HPDE6-E6E7 (cell line): Measurements from ENCODE around the gene SEMA3B.
"Not testable (repeated sequence)": the region's sequence is repeated elsewhere in the genome, so short reads cannot be mapped to it uniquely, and the experiment has no call there.

ENCODE experiments used
- DNase-seq: peaks from one replicate; pipeline ENCODE4 v3.0.0; 2011; ENCODE audit warnings: missing footprints; ENCODE audit errors: extremely low spot score

The SEMA3B gene

GRCh38 chr3:50268703-50269451 lies at the start of gene SEMA3B:
Gene SEMA3B (plus strand): TSS chr3:50269147. CDS start chr3:50269241, 94 bp downstream.
- peak; percentile 58 for DNase-seq

GRCh38 chr3:50219285-50219684 lies 49.7 kb upstream of the SEMA3B start:
- no peak for DNase-seq

GRCh38 chr3:50220109-50220508 lies 48.8 kb upstream of the SEMA3B start:
- DNase-seq = no peak

- no peak for DNase-seq
These were observed 47.9 kb upstream of the SEMA3B start for GRCh38 chr3:50221051-50221410.

- DNase-seq = no peak
These were observed 47.4 kb upstream of the SEMA3B start for GRCh38 chr3:50221411-50222168.

- DNase-seq = no peak
These were observed 46.8 kb upstream of the SEMA3B start for GRCh38 chr3:50222169-50222528.

- DNase-seq = no peak
These were observed 44.3 kb upstream of the SEMA3B start for GRCh38 chr3:50224639-50225038.

- no peak for DNase-seq
These were observed 42.0 kb upstream of the SEMA3B start for GRCh38 chr3:50226888-50227389.

GRCh38 chr3:50227390-50228183 lies 41.4 kb upstream of the SEMA3B start:
- DNase-seq = no peak

- not testable (repeated sequence) for DNase-seq
These were observed 40.7 kb upstream of the SEMA3B start for GRCh38 chr3:50228184-50228763.

GRCh38 chr3:50229490-50229889 lies 39.5 kb upstream of the SEMA3B start:
- no peak for DNase-seq

- no peak for DNase-seq
These were observed 38.7 kb upstream of the SEMA3B start for GRCh38 chr3:50230104-50230793.

- DNase-seq = no peak
These were observed 38.2 kb upstream of the SEMA3B start for GRCh38 chr3:50230794-50231125.

GRCh38 chr3:50231581-50231980 lies 37.4 kb upstream of the SEMA3B start:
- no peak for DNase-seq

GRCh38 chr3:50232303-50232702 lies 36.6 kb upstream of the SEMA3B start:
- no peak for DNase-seq

GRCh38 chr3:50233176-50233575 lies 35.8 kb upstream of the SEMA3B start:
- DNase-seq = no peak

GRCh38 chr3:50235716-50236483 lies 33.0 kb upstream of the SEMA3B start, which contains the start of gene GNAI2:
Gene GNAI2 (plus strand): TSS chr3:50236204. CDS start chr3:50236336, 132 bp downstream.
- DNase-seq = peak; percentile 80

- DNase-seq = no peak
These were observed 32.3 kb upstream of the SEMA3B start for GRCh38 chr3:50236484-50237132.

GRCh38 chr3:50237133-50237651 lies 31.8 kb upstream of the SEMA3B start:
- no peak for DNase-seq
